Large intestine (tissue), 12 donors: Measurements from ENCODE around the gene GZMB. TPM values are rescaled to one million over a fixed set of nuclear protein-coding genes. Genes with fewer than 3 reads are reported as not detected.

Experiments
- DNase-seq, 2 donors: peaks; one replicate each; pipeline versions ENCODE4 v3.0.0 to v3.0.0-alpha.2; 2013
- H3K27ac ChIP-seq: one replicate; pipeline ENCODE4 v1.5.1; 2013; ENCODE audit warnings: low read length
- H3K27me3 ChIP-seq: 2 replicates; pipeline ENCODE4 v1.6.1; 2013; ENCODE audit warnings: low read length; ENCODE audit not compliant: control insufficient read depth, insufficient read depth
- H3K36me3 ChIP-seq: 2 replicates; pipeline ENCODE4 v1.6.1; 2013; ENCODE audit warnings: low read length; ENCODE audit not compliant: control insufficient read depth, insufficient read depth
- H3K4me1 ChIP-seq: one replicate; pipeline ENCODE4 v1.6.1; 2013; ENCODE audit warnings: low read length; ENCODE audit not compliant: control insufficient read depth, insufficient read depth
- H3K4me3 ChIP-seq: one replicate; pipeline ENCODE4 v1.5.1; 2013; ENCODE audit warnings: low read length
- H3K9me3 ChIP-seq: one replicate; pipeline ENCODE4 v1.6.1; 2013; ENCODE audit warnings: mild to moderate bottlenecking, low read depth, low read length, moderate library complexity; ENCODE audit not compliant: control insufficient read depth
- WGBS: methylation state at CpG from one replicate; pipeline ENCODE4 v1.1.5; 2013; ENCODE audit warnings: low lambda C conversion rate; ENCODE audit not compliant: insufficient coverage; 5-methylcytosine and 5-hydroxymethylcytosine counted together
- long read RNA-seq, 11 donors: transcript quantifications; one replicate each; lab custom pipeline, GENCODE V29; 2026
- polyA plus RNA-seq: library from polyadenylated mRNA; unstranded; fragments of 120-200 nt; gene quantifications from one replicate; pipeline ENCODE4 v1.2.1, GENCODE V29; 2013

Gene GZMB
- polyA plus RNA-seq: 1.3 TPM
- long read RNA-seq, donor 1, partial matches to known transcripts: 0 of 1 reads
- long read RNA-seq, donor 1, other reads (novel, unspliced or antisense): 0 of 1 reads
- long read RNA-seq, donor 2, partial matches to known transcripts: 0 of 3 reads
- long read RNA-seq, donor 2, other reads (novel, unspliced or antisense): 0 of 3 reads
- long read RNA-seq, donor 3: 0 reads
- long read RNA-seq, donor 4: 0 reads
- long read RNA-seq, donor 5: 0 reads
- long read RNA-seq, donor 6: 0 reads
- long read RNA-seq, donor 7: 0 reads
- long read RNA-seq, donor 8: 0 reads
- long read RNA-seq, donor 9: 0 reads
- long read RNA-seq, donor 10, partial matches to known transcripts: 0 of 1 reads
- long read RNA-seq, donor 10, other reads (novel, unspliced or antisense): 0 of 1 reads
- long read RNA-seq, donor 11, partial matches to known transcripts: 0 of 1 reads
- long read RNA-seq, donor 11, other reads (novel, unspliced or antisense): 0 of 1 reads

GRCh38 chr14:24634158-24634557, at the start of gene GZMB:
GZMB (minus strand) TSS chr14:24634190; CDS start chr14:24634160, 30 bp downstream.
- Histone ChIP-seq H3K36me3 (no peaks in the 10 kb centered on the region), H3K27me3 (no peaks in the 10 kb centered on the region), H3K4me3 (no peak within 1 kb of the TSS), H3K27ac (no peak within 1 kb of the TSS), H3K9me3 (no peaks in the 10 kb centered on the region), H3K4me1 (peaks cover 12% of the 10 kb centered on the region)
- no peak for DNase-seq
- no CpG with 5 or more reads among the region's 2 CpGs for WGBS

GRCh38 chr14:24681056-24681455, 47.1 kb upstream of the GZMB start:
- no peak for DNase-seq
- no peak overlapping the region for H3K27ac ChIP-seq
- WGBS: no CpG with 5 or more reads among the region's 1 CpG
- H3K4me1 ChIP-seq: no peaks in the 10 kb centered on the region
- no peak overlapping the region for H3K4me3 ChIP-seq
- no peaks in the 10 kb centered on the region for H3K9me3 ChIP-seq
- H3K36me3 ChIP-seq: no peaks in the 10 kb centered on the region
- peaks cover 19% of the 10 kb centered on the region for H3K27me3 ChIP-seq

GRCh38 chr14:24680516-24680915, 46.5 kb upstream of the GZMB start:
- Histone ChIP-seq H3K36me3 (no peaks in the 10 kb centered on the region), H3K9me3 (no peaks in the 10 kb centered on the region), H3K27me3 (peaks cover 19% of the 10 kb centered on the region), H3K27ac (no peak overlapping the region), H3K4me3 (no peak overlapping the region), H3K4me1 (no peaks in the 10 kb centered on the region)
- no CpG with 5 or more reads among the region's 4 CpGs for WGBS
- DNase-seq: no peak

GRCh38 chr14:24679248-24679961, 45.4 kb upstream of the GZMB start:
- Histone ChIP-seq H3K27ac (no peak overlapping the region), H3K9me3 (no peaks in the 10 kb centered on the region), H3K4me1 (no peaks in the 10 kb centered on the region), H3K4me3 (no peak overlapping the region), H3K36me3 (no peaks in the 10 kb centered on the region), H3K27me3 (peaks cover 19% of the 10 kb centered on the region)
- WGBS: 61% methylated on average over 5 of the region's 12 CpGs
- no peak for DNase-seq

- no peaks in the 10 kb centered on the region for H3K9me3 ChIP-seq
- no peak overlapping the region for H3K27ac ChIP-seq
- peak overlapping the region; percentile 24 for H3K4me3 ChIP-seq
- H3K36me3 ChIP-seq: no peaks in the 10 kb centered on the region
- DNase-seq: peak; percentile 75 to 76
- H3K27me3 ChIP-seq: peaks cover 19% of the 10 kb centered on the region
- no peaks in the 10 kb centered on the region for H3K4me1 ChIP-seq
- WGBS: 7% methylated on average over 5 of the region's 11 CpGs
Observed at GRCh38 chr14:24678801-24679247, 44.8 kb upstream of the GZMB start.

- H3K4me1 ChIP-seq: no peaks in the 10 kb centered on the region
- no peak overlapping the region for H3K4me3 ChIP-seq
- H3K27ac ChIP-seq: no peak overlapping the region
- H3K9me3 ChIP-seq: no peaks in the 10 kb centered on the region
- DNase-seq: no peak
- peaks cover 23% of the 10 kb centered on the region for H3K27me3 ChIP-seq
- WGBS: no CpG with 5 or more reads among the region's 1 CpG
- no peaks in the 10 kb centered on the region for H3K36me3 ChIP-seq
Observed at GRCh38 chr14:24677956-24678355, 44.0 kb upstream of the GZMB start.

GRCh38 chr14:24674204-24674970, 40.4 kb upstream of the GZMB start:
- H3K36me3 ChIP-seq: no peaks in the 10 kb centered on the region
- no peaks in the 10 kb centered on the region for H3K4me1 ChIP-seq
- H3K4me3 ChIP-seq: no peak overlapping the region
- 40% methylated on average over 1 of the region's 5 CpGs for WGBS
- DNase-seq: no peak
- no peak overlapping the region for H3K27ac ChIP-seq
- no peaks in the 10 kb centered on the region for H3K9me3 ChIP-seq
- peaks cover 13% of the 10 kb centered on the region for H3K27me3 ChIP-seq

- WGBS: 80% methylated on average over 1 of the region's 9 CpGs
- DNase-seq: peak in 1 of 2 donors; percentile 4
- H3K9me3 ChIP-seq: no peaks in the 10 kb centered on the region
- H3K4me3 ChIP-seq: no peak overlapping the region
- H3K4me1 ChIP-seq: no peaks in the 10 kb centered on the region
- peaks cover 11% of the 10 kb centered on the region for H3K27me3 ChIP-seq
- no peak overlapping the region for H3K27ac ChIP-seq
- H3K36me3 ChIP-seq: no peaks in the 10 kb centered on the region
Observed at GRCh38 chr14:24673534-24674203, 39.7 kb upstream of the GZMB start.

GRCh38 chr14:24673059-24673458, 39.1 kb upstream of the GZMB start:
- no peak overlapping the region for H3K4me3 ChIP-seq
- no peaks in the 10 kb centered on the region for H3K4me1 ChIP-seq
- no peak overlapping the region for H3K27ac ChIP-seq
- H3K27me3 ChIP-seq: peaks cover 5% of the 10 kb centered on the region
- WGBS: 40% methylated on average over 1 of the region's 2 CpGs
- no peak for DNase-seq
- H3K36me3 ChIP-seq: no peaks in the 10 kb centered on the region
- no peaks in the 10 kb centered on the region for H3K9me3 ChIP-seq

GRCh38 chr14:24670594-24670993, 36.6 kb upstream of the GZMB start:
- no peaks in the 10 kb centered on the region for H3K9me3 ChIP-seq
- H3K27ac ChIP-seq: no peak overlapping the region
- no peak overlapping the region for H3K4me3 ChIP-seq
- no peak for DNase-seq
- H3K27me3 ChIP-seq: peaks cover 5% of the 10 kb centered on the region
- no peaks in the 10 kb centered on the region for H3K36me3 ChIP-seq
- no peaks in the 10 kb centered on the region for H3K4me1 ChIP-seq
- WGBS: no CpG with 5 or more reads among the region's 1 CpG
